ENCODE results near the gene DNAJB6.
"Not testable (repeated sequence)": the region's sequence is repeated elsewhere in the genome, so short reads cannot be mapped to it uniquely, and the experiment has no call there.

The DNAJB6 gene

DNA sequence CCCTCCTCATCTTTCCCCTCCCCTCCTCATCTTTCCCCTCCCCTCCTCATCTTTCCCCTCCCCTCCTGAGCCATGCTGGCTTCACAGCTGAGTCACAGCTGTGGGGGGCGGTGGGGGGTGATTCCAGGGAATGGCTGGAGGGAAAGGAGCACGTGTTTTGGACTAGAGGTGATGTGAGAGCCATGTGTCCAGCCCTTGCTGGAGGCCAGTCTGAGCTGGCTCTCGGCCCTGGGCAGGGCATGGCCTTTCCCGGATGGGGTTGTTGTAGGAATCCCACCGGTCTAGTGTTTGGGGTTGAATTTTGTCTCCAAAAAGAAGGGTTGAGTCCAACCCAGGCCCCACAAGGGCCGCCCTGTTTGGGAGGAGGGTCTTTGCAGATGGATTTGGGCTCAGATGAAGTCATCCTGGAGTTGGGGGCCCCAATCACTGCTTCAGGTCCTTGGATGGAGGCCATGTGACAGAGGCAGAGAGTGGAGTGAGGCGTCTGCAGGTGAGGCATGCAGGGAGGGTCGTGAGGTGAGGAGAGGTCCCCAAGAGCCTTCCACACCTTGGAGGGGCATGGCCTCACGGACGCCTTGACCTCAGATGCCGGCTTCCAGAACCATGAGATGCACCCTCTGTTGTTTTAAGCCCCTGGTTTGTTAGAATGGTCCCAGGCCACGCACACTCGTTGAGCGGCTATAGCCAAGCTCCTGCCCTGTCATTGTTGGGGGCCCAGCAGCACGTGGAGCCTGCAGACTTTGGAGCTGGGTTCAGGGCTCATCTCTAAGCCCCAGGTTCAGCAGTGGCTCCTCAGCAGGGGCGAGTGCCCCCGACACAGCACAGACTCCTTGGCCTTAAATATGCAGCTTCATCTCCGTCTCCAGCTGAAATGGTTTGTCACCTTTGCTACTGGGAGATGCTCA is 101.6 kb downstream of the DNAJB6 start:
- no peak for DNase-seq (ENCODE audit: low read depth in 2 of 3, low spot score in 2 of 3)

DNA sequence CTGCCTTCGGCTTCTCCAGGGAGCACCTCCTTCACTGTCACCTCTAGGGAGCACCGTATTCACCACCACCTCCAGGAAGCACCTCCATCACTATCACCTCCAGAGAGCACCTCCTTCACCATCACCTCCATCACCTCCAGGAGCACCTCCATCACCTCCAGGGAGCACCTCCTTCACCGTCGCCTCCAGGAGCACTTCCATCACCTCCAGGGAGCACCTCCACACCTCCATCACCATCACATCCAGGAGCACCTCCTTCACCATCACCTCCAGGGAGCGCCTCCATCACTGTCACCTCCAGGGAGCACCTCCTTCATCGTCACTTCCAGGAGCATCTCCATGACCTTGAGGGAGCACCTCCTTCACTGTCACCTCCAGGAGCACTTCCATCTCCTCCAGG is 102.3 kb downstream of the DNAJB6 start:
- no peak for DNase-seq (ENCODE audit: low read depth in 2 of 3, low spot score in 2 of 3)

- DNase-seq (ENCODE audit: low read depth in 2 of 3, low spot score in 2 of 3), result no peak
These were observed 103.0 kb downstream of the DNAJB6 start for GRCh38 chr7:157439761-157440160.

- DNase-seq (ENCODE audit: low read depth in 2 of 3, low spot score in 2 of 3), result no peak
These were observed 103.7 kb downstream of the DNAJB6 start for GRCh38 chr7:157440346-157441022.

GRCh38 chr7:157441023-157441399 is 104.2 kb downstream of the DNAJB6 start:
- DNase-seq (ENCODE audit: low read depth in 2 of 3, low spot score in 2 of 3), result no peak

DNA sequence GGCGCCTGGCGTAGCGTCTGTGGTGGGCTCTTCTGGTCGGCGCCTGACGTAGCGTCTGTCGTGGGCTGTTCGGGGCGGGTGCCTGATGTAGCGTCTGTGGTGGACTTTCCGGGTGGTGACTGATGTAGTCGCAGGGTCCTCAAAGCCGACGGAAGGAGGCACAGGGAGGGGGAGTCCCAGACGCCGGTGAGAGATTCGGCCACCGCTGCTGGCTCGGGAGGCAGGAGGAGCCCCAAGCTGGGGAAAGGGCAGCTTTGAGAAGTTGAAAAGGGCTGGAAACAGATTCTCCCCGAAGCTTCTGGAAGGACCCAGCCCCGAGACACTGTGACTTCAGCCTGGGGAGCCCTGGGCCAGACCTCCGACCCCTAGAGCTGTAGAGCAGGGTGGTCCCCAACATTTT is 105.7 kb downstream of the DNAJB6 start:
- no peak for DNase-seq (ENCODE audit: low read depth in 2 of 3, low spot score in 2 of 3)

DNA sequence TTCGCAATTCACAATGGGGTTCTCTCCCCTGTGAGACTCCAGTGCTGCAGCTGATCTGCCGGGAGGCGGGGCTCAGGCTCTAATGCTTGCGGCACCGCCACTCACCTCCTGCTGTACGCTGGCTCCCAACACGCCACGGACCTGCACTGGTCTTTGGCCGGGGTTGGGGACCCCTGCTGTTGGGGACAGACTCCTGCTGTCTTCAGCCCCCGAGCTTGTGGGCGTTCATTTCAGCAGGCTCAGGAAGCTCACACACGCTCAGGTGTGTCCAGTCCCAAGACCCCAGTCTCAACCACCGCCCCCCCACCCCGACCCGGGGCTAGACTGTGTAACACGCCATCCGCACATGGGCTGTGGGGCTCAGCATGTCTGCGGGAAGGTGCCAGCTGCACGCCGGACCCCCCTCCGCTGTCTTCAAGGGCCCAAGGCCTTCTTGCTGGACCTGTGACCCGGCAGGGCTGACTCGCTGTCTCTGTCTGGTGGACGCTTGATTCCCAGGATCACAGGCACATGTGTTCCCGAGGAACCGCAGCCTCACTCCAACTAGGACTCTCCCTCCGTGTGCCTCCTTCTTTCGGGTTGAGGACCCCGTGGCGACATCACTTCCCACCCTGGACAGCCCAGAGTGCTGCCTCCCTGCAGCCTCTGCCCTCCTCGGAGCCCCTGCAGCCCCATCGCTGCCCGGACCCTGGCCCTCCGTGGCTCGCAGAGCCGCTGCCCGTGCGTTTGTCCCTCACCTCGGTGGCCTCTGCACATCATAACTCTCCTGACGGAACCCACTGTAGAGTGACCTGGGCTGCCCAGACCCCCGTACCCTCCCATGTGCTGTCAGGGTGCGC is 106.4 kb downstream of the DNAJB6 start:
- no peak for DNase-seq (ENCODE audit: low read depth in 2 of 3, low spot score in 2 of 3)

GRCh38 chr7:157444011-157444842 is 107.4 kb downstream of the DNAJB6 start:
- no peak for DNase-seq (ENCODE audit: low read depth in 2 of 3, low spot score in 2 of 3)

DNA sequence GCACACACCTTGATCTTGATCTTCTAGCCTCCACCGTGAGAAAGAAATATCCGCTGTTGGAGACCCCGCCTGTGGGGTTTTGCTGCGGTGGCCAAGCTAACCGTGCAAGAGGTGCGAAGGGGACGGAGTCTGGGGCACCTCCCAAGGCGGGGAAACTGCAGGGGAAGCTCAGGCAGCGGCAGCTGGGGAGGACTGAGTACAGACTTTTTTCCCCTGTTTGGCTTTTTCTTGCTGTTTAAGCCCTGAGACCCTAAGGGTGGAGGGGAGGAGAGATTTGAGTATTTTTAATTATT is 108.0 kb downstream of the DNAJB6 start:
- DNase-seq (ENCODE audit: low read depth in 2 of 3, low spot score in 2 of 3), result no peak

DNA sequence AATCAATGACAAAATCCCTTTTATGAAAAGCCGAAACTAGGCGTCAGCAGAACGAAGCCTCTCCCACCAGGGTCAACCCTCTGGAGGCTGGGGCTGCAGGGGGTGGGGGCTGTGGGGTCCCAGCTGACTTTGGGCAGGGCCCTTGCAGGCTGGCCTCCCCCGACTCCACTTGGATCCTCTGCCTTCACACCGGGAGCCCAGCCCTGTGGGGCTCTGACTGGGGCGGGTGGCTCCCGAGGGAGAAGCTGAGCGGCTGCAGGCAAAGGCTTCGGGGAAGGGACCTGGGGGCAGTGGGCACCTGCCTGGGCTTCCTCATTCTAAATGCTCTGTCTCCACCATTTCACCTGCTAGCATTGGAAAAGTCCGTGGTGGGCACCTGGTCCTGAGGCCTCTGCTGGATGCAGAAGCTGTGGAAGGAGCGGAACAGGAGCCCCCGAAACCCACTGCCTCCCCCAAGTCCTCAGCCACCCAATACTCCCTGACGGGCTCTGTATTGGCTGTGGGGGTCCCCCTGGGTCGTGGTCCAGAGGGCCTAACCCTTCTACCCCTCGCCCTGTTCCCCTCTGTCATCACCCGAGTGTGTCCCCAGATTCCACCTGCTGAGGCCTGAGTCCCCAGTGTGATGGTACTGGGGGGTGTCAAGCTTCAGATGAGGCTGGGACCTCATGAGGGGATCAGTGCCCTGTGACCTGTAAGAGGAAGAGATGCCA is 108.6 kb downstream of the DNAJB6 start:
- no peak for DNase-seq (ENCODE audit: low read depth in 2 of 3, low spot score in 2 of 3)

DNA sequence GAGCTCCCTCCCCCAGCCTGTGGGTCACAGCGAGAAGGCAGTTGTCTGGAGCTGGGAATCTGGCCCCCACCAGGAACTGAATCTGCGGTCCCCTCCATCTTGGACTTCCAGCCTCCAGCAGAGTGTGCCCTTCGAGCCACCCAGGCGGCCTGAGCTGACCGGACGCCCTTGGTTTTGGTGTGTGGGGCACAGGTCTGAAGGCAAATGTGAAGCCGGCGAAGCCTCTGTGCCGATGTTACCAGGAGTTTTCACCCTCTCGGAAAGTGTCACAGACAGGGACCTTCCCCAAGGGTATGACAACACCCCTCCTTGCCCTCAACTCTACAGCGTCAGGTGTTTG is 109.1 kb downstream of the DNAJB6 start:
- DNase-seq (ENCODE audit: low read depth in 2 of 3, low spot score in 2 of 3), result no peak

- no peak for DNase-seq (ENCODE audit: low read depth in 2 of 3, low spot score in 2 of 3)
These were observed 109.5 kb downstream of the DNAJB6 start for GRCh38 chr7:157446322-157446721.

DNA sequence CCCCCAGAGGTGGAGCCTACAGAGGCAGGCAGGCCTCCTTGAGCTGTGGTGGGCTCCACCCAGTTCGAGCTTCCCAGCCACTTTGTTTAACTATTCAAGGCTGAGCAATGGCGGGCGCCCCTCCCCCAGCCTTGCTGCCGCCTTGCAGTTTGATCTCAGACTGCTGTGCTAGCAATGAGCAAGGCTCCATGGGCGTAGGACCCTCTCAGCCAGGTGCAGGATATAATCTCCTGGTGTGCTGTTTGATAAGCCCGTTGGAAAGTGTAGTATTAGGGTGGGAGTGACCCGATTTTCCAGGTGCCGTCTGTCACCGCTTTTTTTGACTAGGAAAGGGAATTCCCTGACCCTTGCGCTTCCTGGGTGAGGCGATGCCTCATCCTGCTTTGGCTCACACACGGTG is 117.2 kb downstream of the DNAJB6 start:
- not testable (repeated sequence) for DNase-seq (ENCODE audit: low read depth in 2 of 3, low spot score in 2 of 3)

GRCh38 chr7:157457355-157458253 is 120.8 kb downstream of the DNAJB6 start:
- DNase-seq (ENCODE audit: low read depth in 2 of 3, low spot score in 2 of 3), result no peak

DNA sequence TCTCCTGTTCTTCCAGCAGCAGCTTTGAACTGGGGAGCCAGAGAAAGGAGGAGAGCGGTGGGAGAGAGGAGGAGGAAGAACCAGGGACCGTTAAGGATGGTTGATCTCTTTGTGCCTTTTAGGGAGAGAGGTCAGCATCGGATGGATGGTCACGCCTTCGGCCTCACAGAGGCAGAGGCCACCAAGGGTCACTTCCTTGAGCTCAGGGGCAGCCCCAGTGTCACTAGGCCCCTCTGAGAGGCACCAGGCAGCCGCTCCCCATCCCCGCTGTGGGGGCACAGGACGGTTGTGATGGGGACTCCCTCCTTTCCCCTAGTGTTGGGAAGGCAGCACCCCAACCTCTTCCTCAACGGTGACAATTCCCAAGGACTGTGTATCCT is 121.4 kb downstream of the DNAJB6 start:
- no peak for DNase-seq (ENCODE audit: low read depth in 2 of 3, low spot score in 2 of 3)

- no peak for DNase-seq (ENCODE audit: low read depth in 2 of 3, low spot score in 2 of 3)
These were observed 123.2 kb downstream of the DNAJB6 start for GRCh38 chr7:157459966-157460365.

DNA sequence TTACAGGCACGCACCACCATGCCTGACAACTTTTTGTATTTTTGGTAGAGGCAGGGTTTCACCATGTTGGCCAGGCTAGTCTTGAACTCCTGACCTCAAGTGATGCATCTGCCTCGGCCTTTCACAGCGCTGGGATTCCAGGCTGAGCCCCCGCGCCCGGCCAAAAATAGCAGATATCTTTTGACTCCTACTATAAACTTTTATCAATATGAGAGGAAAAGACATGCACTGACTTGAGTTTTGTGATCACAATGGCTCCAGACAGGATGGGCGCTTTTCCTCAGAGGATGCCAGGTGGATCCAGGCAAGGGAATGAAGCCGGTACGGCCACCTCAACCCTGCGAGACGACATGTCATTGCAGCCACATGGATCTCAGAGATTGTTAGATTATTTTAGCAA is 123.9 kb downstream of the DNAJB6 start:
- no peak for DNase-seq (ENCODE audit: low read depth in 2 of 3, low spot score in 2 of 3)

- no peak for DNase-seq (ENCODE audit: low read depth in 2 of 3, low spot score in 2 of 3)
These were observed 125.0 kb downstream of the DNAJB6 start for GRCh38 chr7:157461573-157462418.

DNA sequence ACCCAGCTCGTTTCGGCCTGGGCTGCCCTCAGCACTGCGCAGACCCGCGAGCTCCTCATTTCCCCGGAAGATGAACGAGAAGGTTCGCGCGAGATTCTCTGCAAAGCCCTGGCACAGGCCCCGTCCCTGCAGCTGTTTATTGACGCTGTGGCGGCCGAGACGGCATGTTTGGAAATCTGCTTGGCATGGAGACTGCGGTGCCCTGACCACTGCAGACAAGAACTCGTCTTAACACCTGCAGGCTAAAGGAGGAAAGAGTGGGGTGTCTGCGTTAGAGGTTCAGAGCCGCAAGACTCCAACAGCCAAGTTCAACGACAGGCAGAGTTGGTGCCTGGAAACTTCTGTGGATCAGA is 125.6 kb downstream of the DNAJB6 start:
- DNase-seq (ENCODE audit: low read depth in 2 of 3, low spot score in 2 of 3), result no peak
